AG09309 (cell line): ENCODE data around the gene NFE2L1.

ENCODE experiments used
- DNase-seq: peaks from one replicate; pipeline ENCODE4 v3.0.0-alpha.2; 2010; ENCODE audit warnings: low read depth
- H3K4me3 ChIP-seq: 2 replicates; pipeline ENCODE4 v1.5.1; 2011; ENCODE audit warnings: mild to moderate bottlenecking, low read depth, low read length, moderate library complexity; ENCODE audit not compliant: control insufficient read depth
- TF ChIP-seq, protein P1 (sequence below): IDR thresholded peaks from 2 replicates; pipeline ENCODE4 v1.5.1; 2011; ENCODE audit warnings: mild to moderate bottlenecking, low read depth, low read length, inconsistent platforms; ENCODE audit not compliant: insufficient read depth, control insufficient read depth; ENCODE audit errors: missing control alignments

NFE2L1 gene

DNA sequence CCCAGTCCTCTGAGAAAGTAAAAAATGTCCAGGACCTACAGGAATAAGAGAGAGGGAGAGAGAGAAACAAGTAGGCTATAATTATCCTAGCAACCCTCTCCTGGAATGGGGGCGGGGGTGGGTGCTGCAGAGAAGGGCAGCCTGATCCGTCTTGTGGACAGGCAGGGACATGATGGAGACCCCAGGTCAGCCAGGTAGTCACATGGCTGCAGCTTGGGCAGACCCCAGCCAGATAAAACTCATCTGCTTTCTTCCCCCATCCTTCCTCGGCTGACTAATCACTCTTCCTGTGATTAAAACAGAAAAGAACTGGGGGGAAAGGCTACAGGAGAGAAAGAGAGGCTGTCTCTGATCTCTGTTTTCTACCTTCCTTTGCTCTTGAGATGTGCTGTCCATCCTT is 43.2 kb upstream of the NFE2L1 start:
- no peak for DNase-seq
- no peak overlapping the region for H3K4me3 ChIP-seq

GRCh38 chr17:48006936-48007709 is 41.0 kb upstream of the NFE2L1 start:
- TF ChIP-seq, protein P1, sequence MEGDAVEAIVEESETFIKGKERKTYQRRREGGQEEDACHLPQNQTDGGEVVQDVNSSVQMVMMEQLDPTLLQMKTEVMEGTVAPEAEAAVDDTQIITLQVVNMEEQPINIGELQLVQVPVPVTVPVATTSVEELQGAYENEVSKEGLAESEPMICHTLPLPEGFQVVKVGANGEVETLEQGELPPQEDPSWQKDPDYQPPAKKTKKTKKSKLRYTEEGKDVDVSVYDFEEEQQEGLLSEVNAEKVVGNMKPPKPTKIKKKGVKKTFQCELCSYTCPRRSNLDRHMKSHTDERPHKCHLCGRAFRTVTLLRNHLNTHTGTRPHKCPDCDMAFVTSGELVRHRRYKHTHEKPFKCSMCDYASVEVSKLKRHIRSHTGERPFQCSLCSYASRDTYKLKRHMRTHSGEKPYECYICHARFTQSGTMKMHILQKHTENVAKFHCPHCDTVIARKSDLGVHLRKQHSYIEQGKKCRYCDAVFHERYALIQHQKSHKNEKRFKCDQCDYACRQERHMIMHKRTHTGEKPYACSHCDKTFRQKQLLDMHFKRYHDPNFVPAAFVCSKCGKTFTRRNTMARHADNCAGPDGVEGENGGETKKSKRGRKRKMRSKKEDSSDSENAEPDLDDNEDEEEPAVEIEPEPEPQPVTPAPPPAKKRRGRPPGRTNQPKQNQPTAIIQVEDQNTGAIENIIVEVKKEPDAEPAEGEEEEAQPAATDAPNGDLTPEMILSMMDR: no peak
- no peak for DNase-seq
- no peak overlapping the region for H3K4me3 ChIP-seq

More for the DNA sequence above, 43.2 kb upstream of the NFE2L1 start:
- TF ChIP-seq, protein P1: no peak

DNA sequence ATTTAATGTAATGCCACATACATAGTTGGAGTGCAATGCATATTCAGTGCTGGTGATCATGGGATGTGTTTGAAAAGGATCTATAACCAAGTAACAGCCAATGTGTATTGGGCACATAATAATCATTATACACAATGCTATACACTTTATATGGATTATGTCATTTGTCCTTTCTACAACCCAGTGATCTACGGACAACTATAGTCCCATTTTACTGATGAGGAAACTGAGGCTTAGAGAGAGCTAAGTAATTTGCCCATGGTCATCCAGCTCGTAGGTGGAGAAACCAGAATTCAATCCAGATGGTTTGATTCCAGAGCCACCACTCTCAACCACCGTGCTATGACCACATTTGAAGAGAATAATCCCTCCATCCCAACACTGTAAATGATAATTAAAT is 38.0 kb upstream of the NFE2L1 start:
- no peak for DNase-seq
- H3K4me3 ChIP-seq: no peak overlapping the region
- TF ChIP-seq, protein P1: no peak

GRCh38 chr17:48011405-48012150 is 36.6 kb upstream of the NFE2L1 start:
- DNase-seq: no peak
- TF ChIP-seq, protein P1: peak; percentile 56
- H3K4me3 ChIP-seq: peak overlapping the region; percentile 29

DNA sequence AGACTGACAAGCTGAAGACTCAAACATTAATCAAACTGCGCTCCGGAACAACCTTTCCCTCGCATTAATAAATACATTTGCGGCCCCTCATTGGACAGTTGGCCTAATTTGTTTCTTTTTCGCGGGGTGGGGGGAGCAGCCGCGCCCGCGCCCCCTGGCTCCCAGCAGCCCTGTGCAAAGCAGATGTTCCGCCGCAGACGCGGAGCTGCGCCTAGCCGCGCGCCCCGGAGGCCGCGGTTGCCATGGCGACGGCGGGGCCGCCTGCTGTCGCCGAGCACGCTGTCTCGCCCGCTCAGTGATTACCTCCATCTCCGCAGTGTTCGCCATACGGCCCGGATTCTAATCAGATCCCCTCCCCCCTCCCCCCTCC is 36.0 kb upstream of the NFE2L1 start:
- TF ChIP-seq, protein P1: no peak

GRCh38 chr17:48012654-48013053 is 35.5 kb upstream of the NFE2L1 start:
- TF ChIP-seq, protein P1: no peak

More for the DNA sequence above, 36.0 kb upstream of the NFE2L1 start:
- H3K4me3 ChIP-seq: peak overlapping the region; percentile 29
- no peak for DNase-seq

More at GRCh38 chr17:48012654-48013053, 35.5 kb upstream of the NFE2L1 start:
- H3K4me3 ChIP-seq: no peak overlapping the region
- no peak for DNase-seq
